HT1080 (cell line): Measurements from ENCODE around the gene EIF5. TPM values are rescaled to one million over a fixed set of nuclear protein-coding genes. Genes with fewer than 3 reads are reported as not detected.

ENCODE experiments used
- DNase-seq: peaks from one replicate; pipeline ENCODE4 v3.0.0-alpha.2; 2015; ENCODE audit warnings: low read depth
- total RNA-seq: library from RNA; depleted of rRNA; stranded (reverse); fragments of >200 nt; shearing (Covaris generic); gene quantifications from 2 replicates; pipeline ENCODE4 v1.2.3, GENCODE V29; 2014

Gene EIF5
- total RNA-seq, 1 experiment from 2014 or later: 288 TPM

GRCh38 chr14:103308717-103309616 lies 25.1 kb upstream of the EIF5 start:
- no peak for DNase-seq

GRCh38 chr14:103310576-103311095 lies 23.4 kb upstream of the EIF5 start:
- DNase-seq: no peak

GRCh38 chr14:103311171-103311997 lies 22.7 kb upstream of the EIF5 start:
- no peak for DNase-seq

- DNase-seq: no peak
These were observed 21.9 kb upstream of the EIF5 start for GRCh38 chr14:103312006-103312635.

- DNase-seq: no peak
These were observed 20.3 kb upstream of the EIF5 start for GRCh38 chr14:103313704-103314103.

- no peak for DNase-seq
These were observed 19.4 kb upstream of the EIF5 start for GRCh38 chr14:103314496-103315277.

GRCh38 chr14:103315351-103315911 lies 18.6 kb upstream of the EIF5 start:
- DNase-seq: no peak

GRCh38 chr14:103315941-103316340 lies 18.1 kb upstream of the EIF5 start:
- DNase-seq: no peak

- DNase-seq: no peak
These were observed 17.3 kb upstream of the EIF5 start for GRCh38 chr14:103316721-103317121.

- no peak for DNase-seq
These were observed 16.8 kb upstream of the EIF5 start for GRCh38 chr14:103317251-103317650.

- DNase-seq: no peak
These were observed 16.0 kb upstream of the EIF5 start for GRCh38 chr14:103317976-103318580.

- no peak for DNase-seq
These were observed 15.2 kb upstream of the EIF5 start for GRCh38 chr14:103318750-103319419.

- DNase-seq: no peak
These were observed 14.6 kb upstream of the EIF5 start for GRCh38 chr14:103319422-103319821.

GRCh38 chr14:103326078-103326477 lies 8.0 kb upstream of the EIF5 start:
- no peak for DNase-seq

- DNase-seq: no peak
These were observed 5.1 kb upstream of the EIF5 start for GRCh38 chr14:103328941-103329340.

- peak; percentile 37 for DNase-seq
These were observed 4.4 kb upstream of the EIF5 start for GRCh38 chr14:103329401-103330347.

GRCh38 chr14:103330536-103330935 lies 3.5 kb upstream of the EIF5 start:
- DNase-seq: no peak
